Esophagus squamous epithelium (tissue), 4 donors: Measurements from ENCODE around the gene HNRNPL.

ENCODE experiments used
- CTCF ChIP-seq, 6 experiments: fragments of 450-650 bp in 4 of 6; fragments of 200-600 bp in 2 of 6; sonication (generic) in 2 of 6; IDR thresholded peaks; one replicate each; pipeline ENCODE4 v1.5.1; 2016 to 2019; ENCODE audit warnings: antibody characterized with exemption in 6 of 6, mild to moderate bottlenecking in 4 of 6, moderate library complexity in 4 of 6
- POLR2A ChIP-seq, 4 donors: fragments of 450-650 bp; IDR thresholded peaks; one replicate each; pipeline ENCODE4 v1.6.1; 2017; ENCODE audit warnings: antibody characterized with exemption in 4 of 4, mild to moderate bottlenecking in 4 of 4, moderate library complexity in 3 of 4

GRCh38 chr19:38831142-38831605 is 18.6 kb downstream of the HNRNPL start:
- TF ChIP-seq POLR2A (IDR thresholded peaks at IDR 0.05) = no peak
- TF ChIP-seq CTCF (IDR thresholded peaks at IDR 0.05) = no peak
